CD14-positive monocyte (primary cell): ENCODE measurements around the gene ZNF584. TPM values are rescaled to one million over a fixed set of nuclear protein-coding genes. Genes with fewer than 3 reads are reported as not detected.

Experiments
- DNase-seq, 3 donors: peaks; one replicate each; pipeline ENCODE4 v3.0.0-alpha.2; 2011 to 2022
- H2AFZ ChIP-seq: 2 replicates; pipeline ENCODE4 v1.6.0; 2012; ENCODE audit warnings: mild to moderate bottlenecking, low read depth, low read length, inconsistent platforms; ENCODE audit not compliant: insufficient read depth, poor library complexity, severe bottlenecking
- H3K27ac ChIP-seq, 2 donors: 1 replicate in 1 of 2; 2 replicates in 1 of 2; pipeline ENCODE4 v1.5.1; 2012 to 2013; ENCODE audit warnings: low read length in 2 of 2, control low read depth in 1 of 2, inconsistent platforms in 1 of 2, low read depth in 1 of 2, mild to moderate bottlenecking in 1 of 2
- H3K27me3 ChIP-seq, 2 donors: one replicate each; pipeline versions ENCODE4 v1.6.0 to v1.6.1; 2011 to 2013; ENCODE audit warnings: low read length in 2 of 2; ENCODE audit not compliant: control insufficient read depth in 2 of 2, insufficient read depth in 2 of 2
- H3K36me3 ChIP-seq, 2 donors: replicated peaks in 1 of 2; 1 replicate in 1 of 2; 2 replicates in 1 of 2; pipeline versions ENCODE4 v1.5.1 to v1.6.1; 2012 to 2013; ENCODE audit warnings: low read length in 2 of 2, control low read depth in 1 of 2, inconsistent platforms in 1 of 2, mild to moderate bottlenecking in 1 of 2; ENCODE audit not compliant: insufficient read depth in 2 of 2, control insufficient read depth in 1 of 2
- H3K4me1 ChIP-seq, 2 donors: 1 replicate in 1 of 2; 2 replicates in 1 of 2; pipeline versions ENCODE4 v1.5.1 to v1.6.1; 2012 to 2013; ENCODE audit warnings: low read length in 2 of 2, control low read depth in 1 of 2, inconsistent platforms in 1 of 2, mild to moderate bottlenecking in 1 of 2, moderate library complexity in 1 of 2; ENCODE audit not compliant: insufficient read depth in 2 of 2, control insufficient read depth in 1 of 2
- H3K4me2 ChIP-seq: replicated peaks from 2 replicates; pipeline ENCODE3; 2012; ENCODE audit warnings: low read length, moderate library complexity, mild to moderate bottlenecking; ENCODE audit not compliant: poor library complexity, severe bottlenecking; ENCODE audit errors: extremely low read depth
- H3K4me3 ChIP-seq, 3 experiments: fragments of 200-600 bp in 1 of 3; sonication (generic) in 1 of 3; replicated peaks in 1 of 3; 1 replicate in 2 of 3; 2 replicates in 1 of 3; pipeline ENCODE4 v1.5.1; 2011 to 2013; ENCODE audit warnings: low read length in 3 of 3, mild to moderate bottlenecking in 3 of 3, control low read depth in 2 of 3, low read depth in 2 of 3, inconsistent platforms in 1 of 3, moderate library complexity in 1 of 3
- H3K79me2 ChIP-seq: 2 replicates; pipeline ENCODE4 v1.6.0; 2012; ENCODE audit warnings: mild to moderate bottlenecking, control low read depth, inconsistent platforms, low read length, moderate library complexity; ENCODE audit not compliant: insufficient read depth
- H3K9ac ChIP-seq: 2 replicates; pipeline ENCODE4 v1.6.0; 2017; ENCODE audit warnings: low read length, mild to moderate bottlenecking; ENCODE audit not compliant: insufficient read depth, poor library complexity, severe bottlenecking
- H3K9me3 ChIP-seq, 2 donors: replicated peaks in 1 of 2; 1 replicate in 1 of 2; 2 replicates in 1 of 2; pipeline versions ENCODE4 v1.5.1 to v1.6.1; 2012 to 2013; ENCODE audit warnings: low read length in 2 of 2, control low read depth in 1 of 2; ENCODE audit not compliant: control insufficient read depth in 1 of 2, insufficient read depth in 1 of 2
- H4K20me1 ChIP-seq: 2 replicates; pipeline ENCODE4 v1.6.0; 2012; ENCODE audit warnings: mild to moderate bottlenecking, low read length, control low read depth, moderate library complexity; ENCODE audit not compliant: insufficient read depth
- H3K27ac Mint-ChIP-seq, 7 donors: one replicate each; pipeline ENCODE4 v1.8.0; 2020; ENCODE audit warnings: mild to moderate bottlenecking in 7 of 7, mixed read lengths in 7 of 7, moderate library complexity in 6 of 7, inconsistent platforms in 2 of 7
- H3K27me3 Mint-ChIP-seq, 3 donors: one replicate each; pipeline ENCODE4 v1.8.0; 2021 to 2022; ENCODE audit warnings: low read depth in 3 of 3, mild to moderate bottlenecking in 3 of 3, mixed read lengths in 3 of 3, moderate library complexity in 3 of 3, inconsistent platforms in 1 of 3
- H3K36me3 Mint-ChIP-seq, 2 donors: one replicate each; pipeline ENCODE4 v1.8.0; 2020; ENCODE audit warnings: mixed read lengths in 2 of 2, inconsistent platforms in 1 of 2, mild to moderate bottlenecking in 1 of 2
- H3K4me1 Mint-ChIP-seq: one replicate; pipeline ENCODE4 v1.8.0; 2020; ENCODE audit warnings: mild to moderate bottlenecking, mixed read lengths
- H3K4me3 Mint-ChIP-seq, 2 donors: one replicate each; pipeline ENCODE4 v1.8.0; 2020; ENCODE audit warnings: mild to moderate bottlenecking in 2 of 2, mixed read lengths in 2 of 2, moderate library complexity in 1 of 2
- H3K9me3 Mint-ChIP-seq, 7 donors: one replicate each; pipeline ENCODE4 v1.8.0; 2020 to 2022; ENCODE audit warnings: mixed read lengths in 7 of 7, mild to moderate bottlenecking in 6 of 7, moderate library complexity in 6 of 7, inconsistent platforms in 2 of 7
- CTCF ChIP-seq: fragments of 200-600 bp; IDR thresholded peaks from one replicate; pipeline ENCODE4 v1.8.0; 2022; ENCODE audit warnings: antibody characterized with exemption, mild to moderate bottlenecking
- WGBS: methylation state at CpG from one replicate; pipeline ENCODE4 v1.1.5; 2013; ENCODE audit warnings: missing lambda C conversion rate; ENCODE audit not compliant: insufficient coverage; 5-methylcytosine and 5-hydroxymethylcytosine counted together
- intact Hi-C, 2 donors: fragments of 100-400 bp; cut with micrococcal nuclease; formaldehyde crosslinking; loops; one replicate each; pipeline versions ENCODE4 v1.15.0 to v1.15.1; 2023
- polyA plus RNA-seq, 3 donors: library from polyadenylated mRNA; depleted of rRNA in 1 of 3; unstranded in 2 of 3; stranded (reverse) in 1 of 3; fragments of 300-500 nt in 2 of 3; fragments of >200 nt in 1 of 3; fragmentation: Illumina TruSeq in 2 of 3; gene quantifications; 1 replicate in 2 of 3; 2 replicates in 1 of 3; pipeline ENCODE4 v1.2.3, GENCODE V29; 2012 to 2021

Gene ZNF584
- polyA plus RNA-seq, 3 donors = 1.2 to 3.1 (median 1.7) TPM

- Histone ChIP-seq H3K4me1 (peaks cover 14 to 18% of the 10 kb centered on the region in 2 donors), H3K4me2 (no peak overlapping the region), H3K27me3 (peaks cover 5 to 30% of the 10 kb centered on the region in 2 donors), H3K27ac (no peak overlapping the region), H3K9me3 (no peaks in the 10 kb centered on the region), H3K4me3 (no peak overlapping the region), H3K9ac (no peak overlapping the region), H3K79me2 (no peaks in the 10 kb centered on the region), H4K20me1 (no peaks in the 10 kb centered on the region), H2AFZ (no peak overlapping the region), H3K36me3 (peaks cover 20 to 22% of the 10 kb centered on the region in 2 donors)
- Mint-ChIP-seq H3K27ac (no peak overlapping the region), H3K36me3 (peaks cover 22 to 24% of the 10 kb centered on the region in 2 donors), H3K9me3 (peaks cover 0 to 11% (median 0%) of the 10 kb centered on the region in 7 donors), H3K4me1 (peaks cover 20% of the 10 kb centered on the region), H3K27me3 (peaks cover 30 to 44% (median 43%) of the 10 kb centered on the region in 3 donors), H3K4me3 (peak overlapping the region in 1 of 2 donors; percentile 48)
- WGBS = 100% methylated on average over 1 of the region's 4 CpGs
- no peak for TF ChIP-seq CTCF
- DNase-seq = no peak
- intact Hi-C loops = no loop called here
These were observed 10.4 kb upstream of the ZNF584 start for GRCh38 chr19:58398087-58398486.

GRCh38 chr19:58398545-58398944 lies 9.9 kb upstream of the ZNF584 start:
- DNase-seq = no peak
- Histone ChIP-seq H4K20me1 (no peaks in the 10 kb centered on the region), H3K27ac (no peak overlapping the region), H2AFZ (no peak overlapping the region), H3K9me3 (no peaks in the 10 kb centered on the region), H3K79me2 (no peaks in the 10 kb centered on the region), H3K27me3 (peaks cover 5 to 30% of the 10 kb centered on the region in 2 donors), H3K4me3 (no peak overlapping the region), H3K36me3 (peaks cover 16 to 18% of the 10 kb centered on the region in 2 donors), H3K4me1 (peaks cover 14 to 18% of the 10 kb centered on the region in 2 donors), H3K4me2 (no peak overlapping the region), H3K9ac (no peak overlapping the region)
- Mint-ChIP-seq H3K27me3 (peaks cover 30 to 44% (median 43%) of the 10 kb centered on the region in 3 donors), H3K36me3 (peaks cover 18 to 20% of the 10 kb centered on the region in 2 donors), H3K9me3 (peaks cover 0 to 11% (median 0%) of the 10 kb centered on the region in 7 donors), H3K4me1 (peaks cover 20% of the 10 kb centered on the region), H3K27ac (no peak overlapping the region), H3K4me3 (no peak overlapping the region)
- intact Hi-C loops = no loop called here
- 60% methylated on average over 1 of the region's 6 CpGs for WGBS
- TF ChIP-seq CTCF = no peak
